Measurements from ENCODE around the gene CYTH3.

- TF ChIP-seq CTCF (IDR thresholded peaks at IDR 0.05), result no peak
- no peak for TF ChIP-seq POLR2A (IDR thresholded peaks at IDR 0.05)
- no peak for TF ChIP-seq EP300 (IDR thresholded peaks at IDR 0.05)
Observed at GRCh38 chr7:6139189-6139996, 133.0 kb downstream of the CYTH3 start.

Measured in ovary (tissue), 3 donors.